WTC11 (cell line): ENCODE data around the gene LGALS8. TPM values are rescaled to one million over a fixed set of nuclear protein-coding genes. Genes with fewer than 3 reads are reported as not detected.

Experiments used
- ATAC-seq: fragments of 200-7000 bp; cut with Tn5 transposase; 2 replicates; pipeline ENCODE4 v1.10.0; 2021; ENCODE audit warnings: mild to moderate bottlenecking, moderate library complexity
- CTCF ChIA-PET: fragments of 300-600 bp; sonication (Branson Sonifier 250); formaldehyde crosslinking; loops from one replicate; lab custom pipeline; 2021; ENCODE audit warnings: antibody characterized with exemption; lab: Charles Lee
- POLR2A ChIA-PET: fragments of 350-600 bp; sonication (Branson Sonifier 250); formaldehyde crosslinking; loops from one replicate; lab custom pipeline; 2021; ENCODE audit warnings: antibody characterized with exemption; lab: Charles Lee
- DNase-seq: peaks from one replicate; pipeline ENCODE4 v3.0.0; 2021; ENCODE audit warnings: low spot score
- H3K27ac Mint-ChIP-seq: 2 replicates; pipeline ENCODE4 v1.8.0; 2021; ENCODE audit warnings: mixed read lengths
- H3K27me3 Mint-ChIP-seq: 2 replicates; pipeline ENCODE4 v1.8.0; 2021; ENCODE audit warnings: low read depth, mild to moderate bottlenecking, moderate library complexity, mixed read lengths
- H3K36me3 Mint-ChIP-seq: 2 replicates; pipeline ENCODE4 v1.8.0; 2021; ENCODE audit warnings: mixed read lengths
- H3K4me1 Mint-ChIP-seq: 2 replicates; pipeline ENCODE4 v1.8.0; 2022; ENCODE audit warnings: mixed read lengths
- H3K4me3 Mint-ChIP-seq: 2 replicates; pipeline ENCODE4 v1.8.0; 2021; ENCODE audit warnings: mild to moderate bottlenecking, moderate library complexity, mixed read lengths
- H3K9me3 Mint-ChIP-seq: 2 replicates; pipeline ENCODE4 v1.8.0; 2021; ENCODE audit warnings: mixed read lengths
- AFF4 ChIP-seq: sonication (generic); formaldehyde crosslinking; IDR thresholded peaks from 2 replicates; pipeline ENCODE4 v1.8.1; 2023; ENCODE audit warnings: mild to moderate bottlenecking, missing genetic modification reagents, borderline replicate concordance
- ATF1 ChIP-seq: sonication (generic); formaldehyde crosslinking; IDR thresholded peaks from 2 replicates; pipeline ENCODE4 v1.8.1; 2023; ENCODE audit warnings: mild to moderate bottlenecking, moderate library complexity, missing genetic modification reagents
- ATF2 ChIP-seq: sonication (generic); formaldehyde crosslinking; IDR thresholded peaks from 2 replicates; pipeline ENCODE4 v1.8.1; 2022; ENCODE audit warnings: low read depth, missing genetic modification reagents, borderline replicate concordance
- ELF4 ChIP-seq: sonication (generic); formaldehyde crosslinking; IDR thresholded peaks from 2 replicates; pipeline ENCODE4 v1.8.1; 2022; ENCODE audit warnings: low read depth, mild to moderate bottlenecking, moderate library complexity, missing genetic modification reagents
- EMX1 ChIP-seq: fragments of 250-450 bp; sonication (Bioruptor Pico); IDR thresholded peaks from 2 replicates; pipeline ENCODE4 v1.8.0; 2021; ENCODE audit warnings: mild to moderate bottlenecking
- ESRRA ChIP-seq: sonication (generic); formaldehyde crosslinking; IDR thresholded peaks from 2 replicates; pipeline ENCODE4 v1.8.1; 2022; ENCODE audit warnings: mild to moderate bottlenecking, missing genetic modification reagents, borderline replicate concordance
- FOXP1 ChIP-seq: sonication (generic); formaldehyde crosslinking; IDR thresholded peaks from 2 replicates; pipeline ENCODE4 v1.8.0; 2022; ENCODE audit warnings: missing genetic modification reagents, mild to moderate bottlenecking, moderate library complexity, borderline replicate concordance
- IRF1 ChIP-seq: sonication (generic); formaldehyde crosslinking; IDR thresholded peaks from 2 replicates; pipeline ENCODE4 v1.8.0; 2023; ENCODE audit warnings: missing genetic modification reagents
- IRF2 ChIP-seq: sonication (generic); formaldehyde crosslinking; IDR thresholded peaks from 2 replicates; pipeline ENCODE4 v1.8.0; 2022; ENCODE audit warnings: low read depth, missing genetic modification reagents, borderline replicate concordance
- JAZF1 ChIP-seq: fragments of 250-450 bp; sonication (Bioruptor Pico); IDR thresholded peaks from 2 replicates; pipeline ENCODE4 v1.9.0; 2021; ENCODE audit warnings: moderate library complexity, mild to moderate bottlenecking, inconsistent platforms
- KAT7 ChIP-seq: sonication (generic); formaldehyde crosslinking; IDR thresholded peaks from 2 replicates; pipeline ENCODE4 v1.8.1; 2023; ENCODE audit warnings: missing genetic modification reagents, mild to moderate bottlenecking, borderline replicate concordance
- MXD4 ChIP-seq: fragments of 250-450 bp; sonication (Bioruptor Pico); IDR thresholded peaks from 2 replicates; pipeline ENCODE4 v1.8.0; 2021; ENCODE audit warnings: mild to moderate bottlenecking, moderate library complexity, borderline replicate concordance
- NR1H2 ChIP-seq: sonication (generic); formaldehyde crosslinking; IDR thresholded peaks from 2 replicates; pipeline ENCODE4 v1.9.0; 2021; ENCODE audit warnings: mild to moderate bottlenecking, moderate library complexity, missing genetic modification reagents
- NR2C2 ChIP-seq: sonication (generic); formaldehyde crosslinking; IDR thresholded peaks from 2 replicates; pipeline ENCODE4 v1.8.0; 2022; ENCODE audit warnings: mild to moderate bottlenecking, missing genetic modification reagents
- OVOL2 ChIP-seq: fragments of 250-450 bp; sonication (Bioruptor Pico); IDR thresholded peaks from 2 replicates; pipeline ENCODE4 v1.9.0; 2021; ENCODE audit warnings: mild to moderate bottlenecking, borderline replicate concordance
- RELA ChIP-seq: sonication (generic); formaldehyde crosslinking; IDR thresholded peaks from 2 replicates; pipeline ENCODE4 v1.8.1; 2022; ENCODE audit warnings: missing genetic modification reagents, mild to moderate bottlenecking, borderline replicate concordance
- SMAD4 ChIP-seq: sonication (generic); formaldehyde crosslinking; IDR thresholded peaks from 2 replicates; pipeline ENCODE4 v1.8.0; 2022; ENCODE audit warnings: mild to moderate bottlenecking, missing genetic modification reagents
- SOX15 ChIP-seq: fragments of 250-450 bp; sonication (Bioruptor Pico); IDR thresholded peaks from 2 replicates; pipeline ENCODE4 v1.9.0; 2021; ENCODE audit warnings: mild to moderate bottlenecking
- ZNF281 ChIP-seq: sonication (generic); formaldehyde crosslinking; IDR thresholded peaks from 2 replicates; pipeline ENCODE4 v1.8.0; 2023; ENCODE audit warnings: mild to moderate bottlenecking, missing genetic modification reagents
- total RNA-seq: library from RNA; stranded (reverse); gene quantifications from 3 replicates; pipeline ENCODE4 v1.2.3, GENCODE V29; 2021

The LGALS8 gene
- total RNA-seq, 1 experiment from 2014 or later: 8.6 TPM

- TF ChIP-seq ATF2: no peak
- no peak for TF ChIP-seq ESRRA (CRISPR knock-in tag)
- no peak for TF ChIP-seq ZNF281 (CRISPR knock-in tag)
- TF ChIP-seq, all 79 proteins: peak for 0
These were observed 14.0 kb upstream of the LGALS8 start (continued) for GRCh38 chr1:236509647-236510401.

GRCh38 chr1:236511735-236512418 is 11.9 kb upstream of the LGALS8 start:
- ChIA-PET POLR2A (no interaction called here), CTCF (no interaction called here)
- Mint-ChIP-seq H3K27ac (no peak overlapping the region), H3K9me3 (no peaks in the 10 kb centered on the region), H3K27me3 (no peaks in the 10 kb centered on the region), H3K4me1 (peaks cover 10% of the 10 kb centered on the region), H3K36me3 (no peaks in the 10 kb centered on the region), H3K4me3 (no peak overlapping the region)
- DNase-seq (no peak), ATAC-seq (no peak)
- TF ChIP-seq SOX15 (CRISPR knock-in tag): no peak
- no peak for TF ChIP-seq NR2C2
- no peak for TF ChIP-seq FOXP1 (CRISPR knock-in tag)
- TF ChIP-seq AFF4 (CRISPR knock-in tag): no peak
- TF ChIP-seq KAT7 (CRISPR knock-in tag): no peak
- no peak for TF ChIP-seq SMAD4 (CRISPR knock-in tag)
- no peak for TF ChIP-seq NR1H2 (CRISPR knock-in tag)
- TF ChIP-seq OVOL2 (CRISPR knock-in tag): no peak
- no peak for TF ChIP-seq IRF2 (CRISPR knock-in tag)
- no peak for TF ChIP-seq ATF1 (CRISPR knock-in tag)
- no peak for TF ChIP-seq JAZF1 (CRISPR knock-in tag)
- TF ChIP-seq ZNF281 (CRISPR knock-in tag): no peak
- no peak for TF ChIP-seq EMX1 (CRISPR knock-in tag)
- no peak for TF ChIP-seq IRF1 (CRISPR knock-in tag)
- no peak for TF ChIP-seq RELA (CRISPR knock-in tag)
- TF ChIP-seq MXD4 (CRISPR knock-in tag): no peak
- TF ChIP-seq ELF4: no peak
